ENCODE measurements around the gene NQO1.

NQO1 gene

GRCh38 chr16:69769404-69769803, 43.0 kb upstream of the NQO1 start:
- H3K27ac ChIP-seq (replicated peaks) = no peak overlapping the region
- H3K27me3 ChIP-seq (ENCODE audit: insufficient read depth, poor library complexity, severe bottlenecking) = no peaks in the 10 kb centered on the region
- TF ChIP-seq GABPA (IDR thresholded peaks at IDR 0.05; ENCODE audit: low read depth) = no peak
- TF ChIP-seq CTCF (IDR thresholded peaks at IDR 0.05; ENCODE audit: insufficient read depth, low read length) = no peak
- TF ChIP-seq POLR2AphosphoS5 (IDR thresholded peaks at IDR 0.05; ENCODE audit: low read depth) = no peak
- no peak for TF ChIP-seq SPI1 (IDR thresholded peaks at IDR 0.05; ENCODE audit: borderline replicate concordance, low read depth)
- TF ChIP-seq REST (IDR thresholded peaks at IDR 0.05; ENCODE audit: insufficient replicate concordance, low read depth) = no peak
- DNase-seq (ENCODE audit: low read depth in 1 of 2, low spot score in 1 of 2) = no peak
- no peak overlapping the region for H3K4me3 ChIP-seq (replicated peaks; ENCODE audit: insufficient read depth, low read length)

- no peak for DNase-seq (ENCODE audit: low read depth in 1 of 2, low spot score in 1 of 2)
- no peaks in the 10 kb centered on the region for H3K27me3 ChIP-seq (ENCODE audit: insufficient read depth, poor library complexity, severe bottlenecking)
- no peak overlapping the region for H3K27ac ChIP-seq (replicated peaks)
- no peak overlapping the region for H3K4me3 ChIP-seq (replicated peaks; ENCODE audit: insufficient read depth, low read length)
- TF ChIP-seq REST (IDR thresholded peaks at IDR 0.05; ENCODE audit: insufficient replicate concordance, low read depth) (no peak), SPI1 (IDR thresholded peaks at IDR 0.05; ENCODE audit: borderline replicate concordance, low read depth) (no peak)
Observed at GRCh38 chr16:69768666-69769065, 42.3 kb upstream of the NQO1 start.

- TF ChIP-seq POLR2AphosphoS5 (IDR thresholded peaks at IDR 0.05; ENCODE audit: low read depth) = no peak
- TF ChIP-seq REST (IDR thresholded peaks at IDR 0.05; ENCODE audit: insufficient replicate concordance, low read depth) = no peak
- TF ChIP-seq CTCF (IDR thresholded peaks at IDR 0.05; ENCODE audit: insufficient read depth, low read length) = no peak
- H3K27ac ChIP-seq (replicated peaks) = no peak overlapping the region
- no peak for DNase-seq (ENCODE audit: low read depth in 1 of 2, low spot score in 1 of 2)
- H3K27me3 ChIP-seq (ENCODE audit: insufficient read depth, poor library complexity, severe bottlenecking) = no peaks in the 10 kb centered on the region
- H3K4me3 ChIP-seq (replicated peaks; ENCODE audit: insufficient read depth, low read length) = no peak overlapping the region
Observed at GRCh38 chr16:69767459-69768229, 41.3 kb upstream of the NQO1 start.
